ENCODE results near the gene RABGAP1.

RABGAP1 gene

DNA sequence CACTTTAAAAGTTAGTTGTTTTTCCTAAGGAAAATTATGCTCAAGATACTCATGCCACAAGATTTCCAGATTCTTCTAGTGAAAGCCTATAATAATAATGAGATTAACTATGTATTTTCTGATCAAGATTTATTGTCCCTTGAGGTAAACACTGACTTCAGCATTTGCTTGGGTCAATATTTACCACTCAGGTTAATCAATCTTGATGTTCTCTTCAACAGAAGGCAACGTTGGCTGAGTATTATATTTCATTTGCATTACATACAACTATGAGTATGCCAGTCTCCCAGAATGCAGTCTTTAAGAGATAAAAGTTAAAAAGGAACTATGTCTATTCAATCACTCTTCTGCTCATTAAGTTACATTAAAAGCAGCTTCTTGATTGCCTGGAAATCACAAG, 208.2 kb downstream of the RABGAP1 start:
- in situ Hi-C loops (cut with MboI; ENCODE audit: low sequenced_read_pairs), result no loop called here

DNA sequence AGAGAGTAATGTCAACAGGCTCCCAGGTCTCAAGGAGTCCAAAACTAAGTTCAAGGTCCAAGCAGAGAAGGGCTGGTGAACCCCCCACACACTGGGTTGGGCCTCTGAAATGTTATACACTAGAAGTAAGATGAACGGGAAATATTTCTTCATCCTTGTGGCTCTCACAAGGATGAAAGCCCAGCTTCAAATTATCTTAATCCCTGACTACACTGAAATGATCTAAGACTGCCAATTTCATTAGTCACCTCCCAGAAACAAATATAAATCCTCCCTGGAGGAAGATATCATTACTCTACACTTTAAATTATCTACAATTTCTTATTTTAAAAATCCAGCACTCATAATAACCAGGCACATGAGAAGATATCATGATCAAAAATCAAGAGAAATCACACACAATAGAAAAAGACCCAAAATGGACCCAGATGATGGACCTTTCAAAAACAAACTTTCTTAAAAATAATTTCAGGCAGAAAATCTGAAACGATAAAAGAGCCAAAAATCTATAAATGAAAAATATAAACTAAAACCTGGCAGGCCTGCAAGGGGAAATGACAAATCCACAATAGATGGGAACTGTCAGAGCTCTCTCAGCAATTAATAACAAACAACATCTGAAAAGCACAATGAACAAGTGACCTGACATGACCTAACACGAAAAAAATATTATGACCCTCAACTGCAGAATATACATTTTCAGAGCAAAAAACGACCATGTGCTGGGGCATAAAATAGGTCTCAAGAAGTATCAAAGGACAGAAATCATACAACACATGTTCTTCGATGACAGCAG, 210.1 kb downstream of the RABGAP1 start:
- in situ Hi-C loops (cut with MboI; ENCODE audit: low sequenced_read_pairs), result no loop called here
